ENCODE measurements around the gene SDR9C7. TPM values are rescaled to one million over a fixed set of nuclear protein-coding genes. Genes with fewer than 3 reads are reported as not detected.
"Not testable (repeated sequence)": the region's sequence is repeated elsewhere in the genome, so short reads cannot be mapped to it uniquely, and the experiment has no call there.

The SDR9C7 gene
- total RNA-seq, 1 donor from 2014 or later = not detected

DNA sequence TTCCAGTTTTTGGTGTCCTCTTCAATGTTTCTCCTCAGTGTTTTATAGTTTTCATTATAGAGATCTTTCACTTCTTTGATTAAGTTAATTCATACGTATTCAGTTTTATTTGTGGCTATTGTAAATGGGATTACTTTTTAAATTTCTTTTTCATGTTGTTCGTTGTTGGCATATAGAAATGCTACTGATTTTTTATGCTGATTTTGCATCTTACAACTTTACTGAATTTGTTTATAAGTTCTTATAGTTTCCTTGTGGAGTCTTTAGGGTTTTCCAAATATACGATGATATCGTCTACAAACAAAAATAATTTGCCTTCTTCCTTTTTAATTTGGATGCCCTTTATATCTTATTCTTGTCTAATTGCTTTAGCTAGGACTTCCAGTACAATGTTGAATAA is 9.7 kb upstream of the SDR9C7 start:
- intact Hi-C loops (cut with micrococcal nuclease) = no loop called here
- Mint-ChIP-seq H3K4me1 (ENCODE audit: low read depth) (peaks cover 8% of the 10 kb centered on the region), H3K4me3 (no peak overlapping the region), H3K9me3 (no peaks in the 10 kb centered on the region), H3K36me3 (ENCODE audit: low read depth) (no peaks in the 10 kb centered on the region), H3K27me3 (ENCODE audit: insufficient read depth) (peaks cover 29% of the 10 kb centered on the region), H3K27ac (no peak overlapping the region)
- no peak for DNase-seq (ENCODE audit: low spot score)

DNA sequence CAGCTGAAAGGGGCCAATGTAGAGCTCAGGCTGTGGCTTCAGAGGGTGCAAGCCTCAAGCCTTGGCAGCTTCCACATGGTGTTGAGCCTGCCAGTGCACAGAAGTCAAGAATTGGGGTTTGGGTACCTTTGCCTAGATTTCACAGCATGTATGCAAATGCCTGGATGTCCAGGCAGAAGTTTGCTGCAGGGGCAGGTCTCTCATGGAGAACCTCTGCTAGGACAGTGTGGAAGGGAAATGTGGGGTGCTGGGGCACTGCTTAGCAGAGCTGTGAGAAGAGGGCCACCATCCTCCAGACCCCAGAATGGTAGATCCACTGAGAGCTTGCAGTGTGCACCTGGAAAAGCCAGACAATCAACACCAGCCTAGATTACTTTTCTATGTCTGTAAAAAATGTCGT is 9.2 kb upstream of the SDR9C7 start:
- H3K27ac Mint-ChIP-seq; intact Hi-C loops (cut with micrococcal nuclease); H3K4me1 Mint-ChIP-seq (ENCODE audit: low read depth); H3K9me3 Mint-ChIP-seq; DNase-seq (ENCODE audit: low spot score); H3K4me3 Mint-ChIP-seq; H3K36me3 Mint-ChIP-seq (ENCODE audit: low read depth): not testable (repeated sequence)
- peaks cover 29% of the 10 kb centered on the region for H3K27me3 Mint-ChIP-seq (ENCODE audit: insufficient read depth)

DNA sequence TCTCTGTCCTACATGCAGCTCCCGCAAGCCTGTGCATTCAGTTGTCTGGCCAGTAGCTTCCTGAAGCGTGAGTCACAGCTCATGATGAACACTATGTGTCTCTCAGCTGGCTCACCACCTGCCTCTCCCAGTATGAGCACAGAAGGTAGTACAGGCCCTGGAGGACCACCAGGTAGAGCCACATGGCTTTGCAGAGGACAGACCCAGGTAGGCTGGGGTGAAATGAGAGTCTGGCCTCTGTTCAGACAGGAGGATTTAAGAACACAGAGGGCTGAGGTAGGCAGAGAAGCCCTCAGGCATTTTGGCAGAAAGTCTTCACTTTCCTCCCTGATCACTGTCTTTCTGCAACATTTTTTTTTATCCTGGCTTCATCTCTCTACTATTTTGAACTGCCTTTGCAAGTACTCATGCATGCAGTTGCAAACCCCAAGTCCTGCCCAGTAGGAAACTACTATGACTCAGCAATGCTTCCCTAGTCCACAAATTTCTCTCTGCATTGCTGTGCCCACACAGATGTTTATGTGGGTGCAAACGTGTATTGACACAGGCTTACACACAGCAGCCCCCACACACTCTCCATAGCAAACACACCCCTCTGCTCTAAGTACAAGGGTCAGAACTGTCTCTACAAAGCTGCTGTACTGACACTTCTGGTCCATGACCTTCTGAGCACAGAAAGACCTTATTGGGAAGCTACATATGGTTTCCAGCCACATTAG is 7.2 kb upstream of the SDR9C7 start:
- H3K27ac Mint-ChIP-seq = no peak overlapping the region
- no peak overlapping the region for H3K4me3 Mint-ChIP-seq
- H3K27me3 Mint-ChIP-seq (ENCODE audit: insufficient read depth) = peaks cover 29% of the 10 kb centered on the region
- no peaks in the 10 kb centered on the region for H3K9me3 Mint-ChIP-seq
- no peaks in the 10 kb centered on the region for H3K36me3 Mint-ChIP-seq (ENCODE audit: low read depth)
- intact Hi-C loops (cut with micrococcal nuclease) = no loop called here
- peaks cover 8% of the 10 kb centered on the region for H3K4me1 Mint-ChIP-seq (ENCODE audit: low read depth)
- DNase-seq (ENCODE audit: low spot score) = no peak

DNA sequence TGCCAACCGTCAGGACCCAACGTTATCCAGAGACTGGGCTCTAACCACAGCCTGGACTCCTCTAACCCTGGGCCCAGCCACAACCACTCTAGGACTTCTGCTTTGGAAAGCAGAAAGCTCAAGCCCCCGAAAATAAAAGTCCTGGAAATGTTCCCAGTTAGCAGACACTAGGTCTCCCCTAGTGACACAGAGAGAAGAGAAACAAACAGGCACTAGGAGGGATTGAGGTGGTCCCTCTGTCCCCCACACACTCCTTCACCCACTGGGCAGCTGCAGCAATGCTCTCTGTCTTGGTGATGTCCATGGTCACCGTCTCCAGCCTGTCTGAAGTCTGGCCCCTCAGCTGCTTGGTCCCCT is 6.7 kb upstream of the SDR9C7 start:
- H3K27ac Mint-ChIP-seq; DNase-seq (ENCODE audit: low spot score); H3K4me3 Mint-ChIP-seq; H3K4me1 Mint-ChIP-seq (ENCODE audit: low read depth); H3K9me3 Mint-ChIP-seq; H3K36me3 Mint-ChIP-seq (ENCODE audit: low read depth); intact Hi-C loops (cut with micrococcal nuclease): not testable (repeated sequence)
- H3K27me3 Mint-ChIP-seq (ENCODE audit: insufficient read depth) = peaks cover 23% of the 10 kb centered on the region

DNA sequence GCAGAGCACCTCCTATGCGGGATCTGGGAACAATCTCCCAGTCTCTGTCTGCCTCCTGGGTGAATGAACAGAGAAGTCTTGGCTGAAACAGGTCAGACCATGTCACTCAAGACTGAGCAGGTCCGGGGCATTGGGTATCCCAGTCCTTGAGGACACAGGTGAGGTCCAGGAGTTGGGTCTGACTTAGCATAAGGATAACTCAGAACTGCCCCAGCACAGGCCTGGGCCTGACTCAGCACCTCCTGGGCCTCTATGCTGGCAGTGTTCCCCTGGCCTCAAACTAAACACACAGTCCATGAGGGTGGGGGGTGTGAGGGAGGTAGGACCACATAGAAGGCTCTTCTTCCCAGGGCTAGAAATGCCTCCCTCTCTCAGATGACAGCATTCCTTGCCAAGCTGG is 1.5 kb upstream of the SDR9C7 start:
- intact Hi-C loops (cut with micrococcal nuclease) = no loop called here
- no peak overlapping the region for H3K4me3 Mint-ChIP-seq
- no peak overlapping the region for H3K27ac Mint-ChIP-seq
- H3K27me3 Mint-ChIP-seq (ENCODE audit: insufficient read depth) = peaks cover 2% of the 10 kb centered on the region
- peaks cover 6% of the 10 kb centered on the region for H3K4me1 Mint-ChIP-seq (ENCODE audit: low read depth)
- H3K36me3 Mint-ChIP-seq (ENCODE audit: low read depth) = no peaks in the 10 kb centered on the region
- DNase-seq (ENCODE audit: low spot score) = no peak
- no peaks in the 10 kb centered on the region for H3K9me3 Mint-ChIP-seq

DNA sequence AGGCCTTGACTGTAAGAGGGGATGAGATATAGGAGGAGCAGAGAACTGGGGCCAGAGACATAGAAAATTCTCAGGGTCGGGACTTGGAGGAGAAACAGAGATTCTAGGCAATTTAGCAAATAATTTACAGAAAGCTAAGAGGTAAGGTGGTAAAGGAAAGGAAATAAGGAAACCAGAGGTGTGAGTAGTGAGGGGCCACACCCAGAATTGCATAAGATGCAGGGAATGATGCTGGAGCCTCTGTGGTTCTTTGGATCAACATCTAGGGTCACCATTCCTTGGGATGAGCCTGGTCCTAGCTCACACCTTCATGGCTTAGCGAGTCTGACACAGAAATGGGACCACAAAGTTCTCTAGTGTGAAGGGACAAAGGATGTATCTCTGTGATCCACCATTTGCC is 949 bp upstream of the SDR9C7 start:
- H3K4me3 Mint-ChIP-seq = no peak overlapping the region
- intact Hi-C loops (cut with micrococcal nuclease) = no loop called here
- peaks cover 2% of the 10 kb centered on the region for H3K27me3 Mint-ChIP-seq (ENCODE audit: insufficient read depth)
- no peaks in the 10 kb centered on the region for H3K9me3 Mint-ChIP-seq
- DNase-seq (ENCODE audit: low spot score) = no peak
- no peak overlapping the region for H3K27ac Mint-ChIP-seq
- H3K36me3 Mint-ChIP-seq (ENCODE audit: low read depth) = no peaks in the 10 kb centered on the region
- H3K4me1 Mint-ChIP-seq (ENCODE audit: low read depth) = peaks cover 12% of the 10 kb centered on the region

DNA sequence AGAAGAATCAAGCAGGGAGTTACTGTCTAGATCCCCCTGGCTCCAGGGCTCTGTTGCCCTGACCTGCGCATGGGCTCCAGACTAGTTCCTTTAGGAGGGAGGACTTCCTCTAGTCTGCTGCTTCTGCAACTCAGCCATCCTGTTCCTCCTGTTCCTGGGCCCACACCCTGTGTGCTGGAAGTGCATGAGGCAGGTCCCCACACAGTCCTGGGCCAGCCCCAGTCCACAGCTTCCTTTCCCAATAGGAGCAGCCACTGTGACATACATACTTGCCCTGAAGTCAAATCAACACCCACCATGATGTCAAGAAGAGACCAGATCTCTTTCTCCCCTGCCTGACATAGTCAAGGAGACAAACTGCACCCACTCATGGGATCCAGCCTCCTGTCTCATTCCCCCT is 1.3 kb downstream of the SDR9C7 start:
- Mint-ChIP-seq H3K27me3 (ENCODE audit: insufficient read depth) (peaks cover 10% of the 10 kb centered on the region), H3K4me1 (ENCODE audit: low read depth) (peaks cover 21% of the 10 kb centered on the region), H3K9me3 (no peaks in the 10 kb centered on the region), H3K4me3 (no peak overlapping the region), H3K27ac (no peak overlapping the region), H3K36me3 (ENCODE audit: low read depth) (no peaks in the 10 kb centered on the region)
- DNase-seq (ENCODE audit: low spot score) = no peak
- intact Hi-C loops (cut with micrococcal nuclease) = no loop called here

DNA sequence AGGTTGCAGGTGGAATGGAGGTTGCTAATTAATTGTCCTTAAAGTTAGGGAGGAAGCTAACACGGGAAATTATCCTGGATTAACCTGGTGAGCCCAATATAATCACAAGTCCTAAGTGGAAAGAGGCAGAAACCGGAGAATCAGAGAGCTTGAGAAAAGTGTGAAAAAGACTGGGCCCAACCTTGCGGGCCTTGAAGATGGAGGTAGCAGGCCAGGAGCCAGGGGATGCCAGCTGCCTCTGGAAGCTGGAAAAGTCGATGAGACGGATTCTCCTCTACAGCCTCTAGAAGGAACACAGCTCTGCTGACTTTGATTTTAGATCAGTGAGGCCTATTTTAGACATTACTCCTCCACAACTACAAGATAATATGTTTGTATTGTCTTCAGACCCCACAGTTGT is 2.1 kb downstream of the SDR9C7 start:
- intact Hi-C loops (cut with micrococcal nuclease) = no loop called here
- DNase-seq (ENCODE audit: low spot score) = no peak
- no peaks in the 10 kb centered on the region for H3K36me3 Mint-ChIP-seq (ENCODE audit: low read depth)
- peaks cover 21% of the 10 kb centered on the region for H3K4me1 Mint-ChIP-seq (ENCODE audit: low read depth)
- no peak overlapping the region for H3K4me3 Mint-ChIP-seq
- H3K27ac Mint-ChIP-seq = no peak overlapping the region
- H3K27me3 Mint-ChIP-seq (ENCODE audit: insufficient read depth) = peaks cover 8% of the 10 kb centered on the region
- no peaks in the 10 kb centered on the region for H3K9me3 Mint-ChIP-seq

DNA sequence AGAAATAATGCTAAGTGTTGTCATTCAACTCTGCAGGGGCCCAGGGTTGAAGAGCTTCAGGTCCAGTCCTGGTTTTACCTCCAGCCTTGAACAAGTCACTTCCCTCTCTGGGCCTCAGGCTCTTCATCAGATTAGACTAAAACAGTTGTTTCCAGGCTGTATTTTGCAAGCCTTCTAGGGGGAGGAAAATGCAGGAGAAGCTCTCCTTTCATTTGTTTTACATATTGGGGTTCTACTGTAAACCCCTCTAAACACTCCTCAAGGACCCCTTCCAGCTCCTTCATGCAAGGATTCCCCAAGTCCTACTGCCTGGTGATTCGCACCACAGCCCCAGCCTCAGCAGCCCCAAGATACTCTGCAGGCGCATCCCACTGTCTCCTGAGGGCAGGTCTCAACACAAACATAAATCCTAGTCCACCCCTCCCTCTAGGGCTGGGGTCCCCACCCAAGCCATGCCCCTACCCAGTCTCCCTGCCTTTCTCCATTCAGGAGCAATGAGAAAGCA is 2.7 kb downstream of the SDR9C7 start:
- H3K27ac Mint-ChIP-seq = no peak overlapping the region
- H3K4me1 Mint-ChIP-seq (ENCODE audit: low read depth) = peaks cover 21% of the 10 kb centered on the region
- H3K36me3 Mint-ChIP-seq (ENCODE audit: low read depth) = no peaks in the 10 kb centered on the region
- peaks cover 8% of the 10 kb centered on the region for H3K27me3 Mint-ChIP-seq (ENCODE audit: insufficient read depth)
- DNase-seq (ENCODE audit: low spot score) = no peak
- H3K9me3 Mint-ChIP-seq = no peaks in the 10 kb centered on the region
- intact Hi-C loops (cut with micrococcal nuclease) = no loop called here
- H3K4me3 Mint-ChIP-seq = no peak overlapping the region

DNA sequence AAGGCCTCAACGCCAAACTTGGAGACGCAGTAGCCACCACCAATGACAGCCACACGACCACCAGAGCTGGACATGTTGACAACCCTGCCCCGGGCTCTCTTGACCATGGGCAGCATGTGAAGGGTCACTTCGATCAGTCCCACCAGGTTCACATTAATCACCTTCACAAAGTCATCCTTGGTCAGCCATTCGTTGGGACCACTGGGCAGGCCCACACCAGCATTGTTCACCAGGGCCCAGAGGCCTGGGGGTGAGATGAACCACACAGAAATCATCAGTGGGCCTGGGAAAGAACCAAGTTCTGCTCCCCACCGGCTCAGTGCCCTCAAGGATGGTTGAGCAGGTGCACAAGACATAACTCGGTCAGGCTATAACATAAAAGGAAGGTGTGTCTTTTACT is 4.0 kb downstream of the SDR9C7 start:
- no peaks in the 10 kb centered on the region for H3K36me3 Mint-ChIP-seq (ENCODE audit: low read depth)
- DNase-seq (ENCODE audit: low spot score) = no peak
- no peaks in the 10 kb centered on the region for H3K9me3 Mint-ChIP-seq
- no peak overlapping the region for H3K4me3 Mint-ChIP-seq
- intact Hi-C loops (cut with micrococcal nuclease) = no loop called here
- H3K4me1 Mint-ChIP-seq (ENCODE audit: low read depth) = peaks cover 20% of the 10 kb centered on the region
- H3K27me3 Mint-ChIP-seq (ENCODE audit: insufficient read depth) = peaks cover 8% of the 10 kb centered on the region
- H3K27ac Mint-ChIP-seq = no peak overlapping the region

DNA sequence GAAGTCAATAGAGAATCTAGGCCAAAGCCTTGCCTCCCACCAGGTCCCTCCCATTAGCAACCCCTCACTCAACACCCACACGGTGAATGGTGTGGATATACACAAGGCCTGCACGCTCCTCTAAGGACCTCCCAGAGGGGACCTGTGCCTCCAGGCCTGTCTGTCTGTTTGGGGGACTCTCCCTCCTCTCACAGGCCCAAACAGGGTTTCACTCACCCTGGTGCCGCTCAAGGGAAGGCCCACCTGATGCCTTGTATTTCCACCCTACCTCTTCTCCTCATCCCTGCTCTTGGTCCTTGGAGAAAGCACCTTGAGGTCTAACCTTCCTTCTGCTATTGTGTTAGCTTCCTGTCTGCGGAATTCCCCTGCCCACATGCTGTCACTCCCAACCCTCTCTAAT is 4.4 kb downstream of the SDR9C7 start:
- H3K9me3 Mint-ChIP-seq = no peaks in the 10 kb centered on the region
- H3K27ac Mint-ChIP-seq = no peak overlapping the region

DNA sequence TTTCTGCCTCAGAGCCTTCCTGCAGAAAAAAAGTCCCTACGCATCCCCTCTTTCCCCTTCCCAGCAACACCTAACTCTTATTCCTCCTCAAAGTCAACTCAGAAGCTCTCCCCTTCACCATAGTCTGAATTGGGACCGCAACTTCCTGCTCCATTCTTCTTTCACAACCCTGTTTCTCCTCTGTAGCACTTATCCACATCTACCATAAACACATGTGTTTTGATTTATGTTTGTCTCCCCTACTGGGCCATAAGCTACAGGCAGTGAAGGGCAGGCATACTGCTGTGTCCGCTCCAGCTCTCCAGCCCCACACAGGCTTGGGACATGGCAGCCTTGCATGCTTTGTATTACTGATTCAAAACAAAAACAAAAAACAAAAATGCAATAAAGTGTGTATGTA is 5.9 kb downstream of the SDR9C7 start:
- intact Hi-C loops (cut with micrococcal nuclease) = no loop called here
- no peak overlapping the region for H3K27ac Mint-ChIP-seq
- peaks cover 15% of the 10 kb centered on the region for H3K4me1 Mint-ChIP-seq (ENCODE audit: low read depth)
- peaks cover 8% of the 10 kb centered on the region for H3K27me3 Mint-ChIP-seq (ENCODE audit: insufficient read depth)
- no peak for DNase-seq (ENCODE audit: low spot score)
- no peaks in the 10 kb centered on the region for H3K9me3 Mint-ChIP-seq
- no peaks in the 10 kb centered on the region for H3K36me3 Mint-ChIP-seq (ENCODE audit: low read depth)
- H3K4me3 Mint-ChIP-seq = no peak overlapping the region

More for the DNA sequence above, 4.4 kb downstream of the SDR9C7 start:
- H3K27me3 Mint-ChIP-seq (ENCODE audit: insufficient read depth) = peaks cover 8% of the 10 kb centered on the region
- H3K4me1 Mint-ChIP-seq (ENCODE audit: low read depth) = peaks cover 15% of the 10 kb centered on the region
- H3K4me3 Mint-ChIP-seq = no peak overlapping the region
- H3K36me3 Mint-ChIP-seq (ENCODE audit: low read depth) = no peaks in the 10 kb centered on the region
- intact Hi-C loops (cut with micrococcal nuclease) = no loop called here
- DNase-seq (ENCODE audit: low spot score) = no peak

DNA sequence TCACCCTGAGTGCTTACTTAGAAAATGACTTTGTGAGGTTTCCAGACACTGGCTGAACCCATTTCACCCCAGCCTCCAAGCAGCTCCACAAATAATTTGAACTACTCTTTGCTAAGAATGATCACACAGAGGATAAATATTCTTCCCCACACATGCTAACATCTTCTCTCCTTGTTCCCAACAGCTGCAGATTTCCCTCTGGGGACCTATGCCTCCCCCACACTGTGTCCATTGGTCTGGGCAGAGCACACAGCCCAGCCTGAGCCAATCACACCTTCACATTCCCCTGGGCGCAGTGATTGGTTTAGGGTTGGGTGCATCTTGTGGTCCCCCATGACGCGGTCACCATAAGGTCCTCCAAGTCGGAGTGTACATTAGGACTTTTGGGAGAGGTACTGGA is 6.9 kb downstream of the SDR9C7 start:
- DNase-seq (ENCODE audit: low spot score) = no peak
- H3K4me1 Mint-ChIP-seq (ENCODE audit: low read depth) = peaks cover 15% of the 10 kb centered on the region
- H3K9me3 Mint-ChIP-seq = no peaks in the 10 kb centered on the region
- no peaks in the 10 kb centered on the region for H3K36me3 Mint-ChIP-seq (ENCODE audit: low read depth)
- H3K4me3 Mint-ChIP-seq = no peak overlapping the region
- intact Hi-C loops (cut with micrococcal nuclease) = no loop called here
- peaks cover 8% of the 10 kb centered on the region for H3K27me3 Mint-ChIP-seq (ENCODE audit: insufficient read depth)
- no peak overlapping the region for H3K27ac Mint-ChIP-seq

DNA sequence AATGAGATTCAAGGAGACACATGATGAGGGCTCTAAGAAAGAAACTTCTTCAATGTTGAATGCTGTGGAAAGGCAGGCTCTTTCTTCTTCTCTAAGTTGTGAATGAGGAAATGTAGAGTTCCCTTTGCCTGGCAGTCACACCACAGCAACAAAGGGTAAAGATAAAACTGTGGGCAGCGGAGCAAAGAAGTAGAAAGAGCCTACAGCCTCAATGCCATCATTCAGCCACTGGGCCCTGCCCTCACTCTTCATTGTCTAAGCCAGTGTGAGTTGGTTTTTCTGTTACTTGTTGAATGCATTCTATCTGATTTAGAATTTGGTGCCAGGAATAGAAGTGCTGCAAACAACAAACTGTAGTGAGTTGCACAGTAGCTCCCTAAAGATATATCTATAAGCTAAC is 12.2 kb downstream of the SDR9C7 start:
- Mint-ChIP-seq H3K27ac (no peak overlapping the region), H3K27me3 (ENCODE audit: insufficient read depth) (no peaks in the 10 kb centered on the region), H3K4me3 (no peak overlapping the region), H3K36me3 (ENCODE audit: low read depth) (no peaks in the 10 kb centered on the region), H3K9me3 (peaks cover 4% of the 10 kb centered on the region), H3K4me1 (ENCODE audit: low read depth) (no peaks in the 10 kb centered on the region)
- DNase-seq (ENCODE audit: low spot score) = no peak
- intact Hi-C loops (cut with micrococcal nuclease) = no loop called here

All from activated T-helper 1 cell treated with anti-CD3 and anti-CD28 coated beads, Interleukin-12 subunit alpha, Interleukin-12 subunit beta, Interleukin-2, Interleukin-4 antibody, amounts not matched to agents 30 ng/mL and 10 ng/mL and 1 ng/mL, durations not matched to agents 14 hours and 24 hours and 36 hours (primary cell).